Mammary epithelial cell (primary cell): ENCODE data around the gene ZNF839.

ENCODE experiments used
- EZH2 ChIP-seq: IDR thresholded peaks from 2 replicates; pipeline ENCODE4 v1.6.1; 2012; ENCODE audit warnings: low read length, inconsistent platforms, borderline replicate concordance
- TF ChIP-seq, protein P1 (sequence below), 2 donors: IDR thresholded peaks in 1 of 2; conservative IDR thresholded peaks in 1 of 2; 2 replicates each; pipeline ENCODE4 v1.5.1; 2011 to 2012; ENCODE audit warnings: inconsistent platforms in 2 of 2, low read length in 2 of 2, mild to moderate bottlenecking in 2 of 2, control low read depth in 1 of 2, low read depth in 1 of 2; ENCODE audit not compliant: insufficient read depth in 1 of 2; ENCODE audit errors: extremely low read depth in 1 of 2

DNA sequence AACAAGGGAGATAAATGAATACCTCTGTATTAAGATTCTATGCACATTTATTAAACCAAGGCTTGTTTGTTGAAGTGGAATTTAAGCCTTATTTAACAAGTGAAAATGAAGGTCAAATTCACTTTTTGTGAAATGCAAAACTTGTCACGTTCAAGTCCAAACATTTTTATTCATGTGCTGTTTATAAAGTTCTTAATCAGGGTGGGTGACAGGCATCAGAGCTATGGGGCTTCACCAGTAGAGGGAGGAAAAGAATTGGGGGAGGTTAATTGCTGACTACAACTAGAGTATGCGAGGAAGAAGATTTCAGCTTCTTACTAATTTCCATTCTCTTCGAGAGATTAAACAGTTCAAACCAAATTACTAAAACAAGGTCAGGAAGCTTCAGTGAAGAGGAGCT, 24.3 kb upstream of the ZNF839 start:
- TF ChIP-seq, protein P1, sequence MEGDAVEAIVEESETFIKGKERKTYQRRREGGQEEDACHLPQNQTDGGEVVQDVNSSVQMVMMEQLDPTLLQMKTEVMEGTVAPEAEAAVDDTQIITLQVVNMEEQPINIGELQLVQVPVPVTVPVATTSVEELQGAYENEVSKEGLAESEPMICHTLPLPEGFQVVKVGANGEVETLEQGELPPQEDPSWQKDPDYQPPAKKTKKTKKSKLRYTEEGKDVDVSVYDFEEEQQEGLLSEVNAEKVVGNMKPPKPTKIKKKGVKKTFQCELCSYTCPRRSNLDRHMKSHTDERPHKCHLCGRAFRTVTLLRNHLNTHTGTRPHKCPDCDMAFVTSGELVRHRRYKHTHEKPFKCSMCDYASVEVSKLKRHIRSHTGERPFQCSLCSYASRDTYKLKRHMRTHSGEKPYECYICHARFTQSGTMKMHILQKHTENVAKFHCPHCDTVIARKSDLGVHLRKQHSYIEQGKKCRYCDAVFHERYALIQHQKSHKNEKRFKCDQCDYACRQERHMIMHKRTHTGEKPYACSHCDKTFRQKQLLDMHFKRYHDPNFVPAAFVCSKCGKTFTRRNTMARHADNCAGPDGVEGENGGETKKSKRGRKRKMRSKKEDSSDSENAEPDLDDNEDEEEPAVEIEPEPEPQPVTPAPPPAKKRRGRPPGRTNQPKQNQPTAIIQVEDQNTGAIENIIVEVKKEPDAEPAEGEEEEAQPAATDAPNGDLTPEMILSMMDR (conservative IDR thresholded peaks at IDR 0.05 in 1 of 2, IDR thresholded peaks at IDR 0.05 in 1 of 2; ENCODE audit: extremely low read depth in 1 of 2, insufficient read depth in 1 of 2, low read depth in 1 of 2, low read length in 2 of 2): peak; percentile 17 to 18
- TF ChIP-seq EZH2: no peak
